Upper lobe of right lung (tissue), 1 donor: Measurements from ENCODE around the gene HHATL. TPM values are rescaled to one million over a fixed set of nuclear protein-coding genes. Genes with fewer than 3 reads are reported as not detected.

ENCODE experiments used
- ATAC-seq: fragments of 200-7000 bp; cut with Tn5 transposase; one replicate; pipeline ENCODE4 v1.9.1; 2020; ENCODE audit warnings: mild to moderate bottlenecking, moderate library complexity
- DNase-seq: peaks from one replicate; pipeline ENCODE4 v3.0.0-alpha.2; 2020
- H3K27ac ChIP-seq: fragments of 200-600 bp; one replicate; pipeline ENCODE4 v1.8.0; 2022
- H3K27me3 ChIP-seq: fragments of 200-600 bp; one replicate; pipeline ENCODE4 v1.8.0; 2022; ENCODE audit warnings: mild to moderate bottlenecking
- H3K36me3 ChIP-seq: fragments of 200-600 bp; one replicate; pipeline ENCODE4 v1.8.0; 2022
- H3K4me1 ChIP-seq: fragments of 200-600 bp; one replicate; pipeline ENCODE4 v1.8.0; 2022
- H3K4me3 ChIP-seq: fragments of 200-600 bp; one replicate; pipeline ENCODE4 v1.8.0; 2022; ENCODE audit warnings: mild to moderate bottlenecking
- H3K9me3 ChIP-seq: fragments of 200-600 bp; one replicate; pipeline ENCODE4 v1.8.0; 2022
- CTCF ChIP-seq: fragments of 200-600 bp; IDR thresholded peaks from one replicate; pipeline ENCODE4 v1.8.0; 2022; ENCODE audit warnings: antibody characterized with exemption
- intact Hi-C: fragments of 100-400 bp; cut with DNase I; formaldehyde crosslinking; loops from one replicate; pipeline ENCODE4 v1.11.0; 2022
- total RNA-seq: library from RNA; stranded (reverse); fragmentation: NEBNext Ultra II Directional; extraction: Animal tissue kit (Norgen Biotek cat#: 25700); gene quantifications from one replicate; pipeline ENCODE4 v1.2.1, GENCODE V29; 2021
- donor health status: DM: no; HTN: yes; CAD: no; lungs with severe emphysema.

HHATL gene
- total RNA-seq, 1 donor from 2014 or later, result not detected

DNA sequence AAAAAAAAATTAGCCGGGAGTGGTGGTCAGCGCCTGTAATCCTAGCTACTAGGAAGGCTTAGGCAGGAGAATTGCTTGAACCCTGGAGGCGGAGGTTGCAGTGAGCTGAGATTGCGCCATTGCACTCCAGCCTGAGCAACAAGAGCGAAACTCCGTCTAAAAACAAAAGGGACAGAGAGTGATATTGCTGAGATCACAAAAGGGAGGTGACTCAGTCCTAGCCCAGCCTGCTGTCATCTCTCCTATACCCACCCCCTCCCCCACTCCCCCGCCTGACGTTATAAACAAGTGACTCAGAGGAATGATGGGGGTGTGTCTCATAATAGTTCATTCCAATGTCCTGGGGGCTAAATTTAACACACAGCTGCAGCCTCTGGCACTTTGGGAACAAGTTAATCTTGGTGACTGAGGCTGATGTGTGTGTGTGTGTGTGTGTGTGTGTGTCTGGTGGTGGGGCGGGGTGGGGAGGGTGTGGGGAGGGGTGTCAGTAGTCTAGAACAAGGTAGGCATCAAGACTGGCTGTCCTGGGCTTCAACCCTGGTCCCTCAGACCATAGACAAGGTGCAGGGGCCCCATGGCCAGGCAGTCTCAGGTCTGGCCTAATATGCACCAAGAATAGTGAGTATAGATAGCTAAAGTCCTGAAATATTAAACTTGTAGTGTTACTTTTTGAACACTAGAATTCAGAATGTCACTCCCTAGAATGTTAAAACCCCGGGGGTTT lies 18.6 kb downstream of the HHATL start:
- H3K9me3 ChIP-seq, result no peaks in the 10 kb centered on the region
- intact Hi-C loops, result no loop called here
- no peak overlapping the region for H3K27ac ChIP-seq
- peak; percentile 69 for ATAC-seq
- no peaks in the 10 kb centered on the region for H3K36me3 ChIP-seq
- no peaks in the 10 kb centered on the region for H3K4me1 ChIP-seq
- peak; percentile 64 for DNase-seq
- H3K27me3 ChIP-seq, result peaks cover 8% of the 10 kb centered on the region
- no peak overlapping the region for H3K4me3 ChIP-seq
- no peak for TF ChIP-seq CTCF

- H3K9me3 ChIP-seq, result no peaks in the 10 kb centered on the region
- no peak for TF ChIP-seq CTCF
- H3K4me3 ChIP-seq, result no peak overlapping the region
- intact Hi-C loops, result no loop called here
- H3K27ac ChIP-seq, result no peak overlapping the region
- ATAC-seq (no peak), DNase-seq (peak; percentile 26)
- no peaks in the 10 kb centered on the region for H3K36me3 ChIP-seq
- H3K27me3 ChIP-seq, result peaks cover 8% of the 10 kb centered on the region
- no peaks in the 10 kb centered on the region for H3K4me1 ChIP-seq
Observed at GRCh38 chr3:42682301-42683070, 20.1 kb downstream of the HHATL start.

- DNase-seq (peak; percentile 37), ATAC-seq (no peak)
- no peaks in the 10 kb centered on the region for H3K36me3 ChIP-seq
- H3K9me3 ChIP-seq, result no peaks in the 10 kb centered on the region
- no peak for TF ChIP-seq CTCF
- H3K27me3 ChIP-seq, result peaks cover 8% of the 10 kb centered on the region
- no peaks in the 10 kb centered on the region for H3K4me1 ChIP-seq
- intact Hi-C loops, result no loop called here
- H3K27ac ChIP-seq, result no peak overlapping the region
- no peak overlapping the region for H3K4me3 ChIP-seq
Observed at GRCh38 chr3:42681361-42682038, 21.1 kb downstream of the HHATL start.

GRCh38 chr3:42680806-42681205 lies 21.8 kb downstream of the HHATL start:
- H3K4me3 ChIP-seq, result no peak overlapping the region
- H3K27me3 ChIP-seq, result peaks cover 8% of the 10 kb centered on the region
- ATAC-seq (no peak), DNase-seq (peak; percentile 11)
- H3K4me1 ChIP-seq, result no peaks in the 10 kb centered on the region
- no peak for TF ChIP-seq CTCF
- no peaks in the 10 kb centered on the region for H3K36me3 ChIP-seq
- intact Hi-C loops, result no loop called here
- no peaks in the 10 kb centered on the region for H3K9me3 ChIP-seq
- no peak overlapping the region for H3K27ac ChIP-seq

- Histone ChIP-seq H3K27ac (no peak overlapping the region), H3K27me3 (peaks cover 3% of the 10 kb centered on the region), H3K4me1 (no peaks in the 10 kb centered on the region), H3K36me3 (no peaks in the 10 kb centered on the region), H3K9me3 (no peaks in the 10 kb centered on the region), H3K4me3 (no peak overlapping the region)
- DNase-seq (peak; percentile 11), ATAC-seq (no peak)
- TF ChIP-seq CTCF, result no peak
- intact Hi-C loops, result no loop called here
Observed at GRCh38 chr3:42680271-42680670, 22.3 kb downstream of the HHATL start.
